Measurements from ENCODE around the gene EXOSC10. TPM values are rescaled to one million over a fixed set of nuclear protein-coding genes. Genes with fewer than 3 reads are reported as not detected.
"Not testable (repeated sequence)": the region's sequence is repeated elsewhere in the genome, so short reads cannot be mapped to it uniquely, and the experiment has no call there.

The EXOSC10 gene
- total RNA-seq, 1 experiment from 2014 or later, result 72.0 TPM

- H4K20me1 ChIP-seq (ENCODE audit: insufficient read depth, low read depth, low read length); H3K4me3 ChIP-seq (ENCODE audit: low read length); H2AFZ ChIP-seq (ENCODE audit: low read length); H3K27ac ChIP-seq (ENCODE audit: low read length); H3K9ac ChIP-seq (ENCODE audit: low read length); H3K9me2 ChIP-seq (replicated peaks; ENCODE audit: insufficient read depth, low read length); DNase-seq; H3K4me2 ChIP-seq (ENCODE audit: low read depth, low read length, poor library complexity, severe bottlenecking); H3K27me3 ChIP-seq (ENCODE audit: low read length); H3K9me3 ChIP-seq (ENCODE audit: low read length): not testable (repeated sequence)
- Histone ChIP-seq H3K79me2 (ENCODE audit: low read length) (peaks cover 17% of the 10 kb centered on the region), H3K36me3 (ENCODE audit: insufficient read depth, low read length) (peaks cover 21% of the 10 kb centered on the region), H3K4me1 (ENCODE audit: low read length) (peaks cover 19% of the 10 kb centered on the region)
These were observed 35.6 kb downstream of the EXOSC10 start for GRCh38 chr1:11063937-11064537.

GRCh38 chr1:11062965-11063401, 36.7 kb downstream of the EXOSC10 start:
- no peaks in the 10 kb centered on the region for H3K27me3 ChIP-seq (ENCODE audit: low read length)
- peaks cover 8% of the 10 kb centered on the region; the same call in 1 of the 2 replicates for H4K20me1 ChIP-seq (ENCODE audit: insufficient read depth, low read depth, low read length)
- H3K79me2 ChIP-seq (ENCODE audit: low read length), result peaks cover 25% of the 10 kb centered on the region
- DNase-seq, result no peak
- H3K9me3 ChIP-seq (ENCODE audit: low read length), result no peaks in the 10 kb centered on the region
- H3K9ac ChIP-seq (ENCODE audit: low read length), result no peak overlapping the region
- no peak overlapping the region for H3K4me3 ChIP-seq (ENCODE audit: low read length)
- no peak overlapping the region for H3K27ac ChIP-seq (ENCODE audit: low read length)
- H3K4me2 ChIP-seq (ENCODE audit: low read depth, low read length, poor library complexity, severe bottlenecking), result no peak overlapping the region
- no peaks in the 10 kb centered on the region for H3K9me2 ChIP-seq (replicated peaks; ENCODE audit: insufficient read depth, low read length)
- peaks cover 23% of the 10 kb centered on the region; the same call in 1 of the 2 replicates for H3K36me3 ChIP-seq (ENCODE audit: insufficient read depth, low read length)
- H3K4me1 ChIP-seq (ENCODE audit: low read length), result peaks cover 29% of the 10 kb centered on the region
- no peak overlapping the region for H2AFZ ChIP-seq (ENCODE audit: low read length)

GRCh38 chr1:11061652-11062365, 37.9 kb downstream of the EXOSC10 start:
- Histone ChIP-seq H3K27me3 (ENCODE audit: low read length) (no peaks in the 10 kb centered on the region), H3K4me3 (ENCODE audit: low read length) (no peak overlapping the region), H3K27ac (ENCODE audit: low read length) (peak overlapping the region; percentile 52), H3K4me2 (ENCODE audit: low read depth, low read length, poor library complexity, severe bottlenecking) (peak overlapping the region; percentile 97), H4K20me1 (ENCODE audit: insufficient read depth, low read depth, low read length) (peaks cover 8% of the 10 kb centered on the region; the same call in 1 of the 2 replicates), H3K36me3 (ENCODE audit: insufficient read depth, low read length) (peaks cover 24% of the 10 kb centered on the region; the same call in 1 of the 2 replicates), H3K9me2 (replicated peaks; ENCODE audit: insufficient read depth, low read length) (no peaks in the 10 kb centered on the region), H3K4me1 (ENCODE audit: low read length) (peaks cover 30% of the 10 kb centered on the region), H3K79me2 (ENCODE audit: low read length) (peaks cover 31% of the 10 kb centered on the region), H3K9me3 (ENCODE audit: low read length) (no peaks in the 10 kb centered on the region), H3K9ac (ENCODE audit: low read length) (peak overlapping the region; percentile 22; the same call in 1 of the 2 replicates), H2AFZ (ENCODE audit: low read length) (no peak overlapping the region)
- DNase-seq, result no peak

GRCh38 chr1:11059968-11060830, 39.5 kb downstream of the EXOSC10 start, which contains the start of gene SRM:
SRM (minus strand) TSS chr1:11060018; CDS start chr1:11059943, 75 bp downstream.
- no peaks in the 10 kb centered on the region for H3K27me3 ChIP-seq (ENCODE audit: low read length)
- H2AFZ ChIP-seq (ENCODE audit: low read length), result peak within 1 kb of the TSS; percentile 59; the same call in 1 of the 2 replicates
- H3K4me3 ChIP-seq (ENCODE audit: low read length), result peak within 1 kb of the TSS; percentile 97
- H4K20me1 ChIP-seq (ENCODE audit: insufficient read depth, low read depth, low read length), result peaks cover 15% of the 10 kb centered on the region; the same call in 1 of the 2 replicates
- no peaks in the 10 kb centered on the region for H3K9me2 ChIP-seq (replicated peaks; ENCODE audit: insufficient read depth, low read length)
- peak within 1 kb of the TSS; percentile 94 for H3K9ac ChIP-seq (ENCODE audit: low read length)
- DNase-seq, result peak; percentile 96
- peak within 1 kb of the TSS; percentile 73 for H3K27ac ChIP-seq (ENCODE audit: low read length)
- no peaks in the 10 kb centered on the region for H3K9me3 ChIP-seq (ENCODE audit: low read length)
- peaks cover 30% of the 10 kb centered on the region for H3K4me1 ChIP-seq (ENCODE audit: low read length)
- H3K79me2 ChIP-seq (ENCODE audit: low read length), result peaks cover 31% of the 10 kb centered on the region
- H3K36me3 ChIP-seq (ENCODE audit: insufficient read depth, low read length), result peaks cover 27% of the 10 kb centered on the region; the same call in 1 of the 2 replicates
- peak within 1 kb of the TSS; percentile 97 for H3K4me2 ChIP-seq (ENCODE audit: low read depth, low read length, poor library complexity, severe bottlenecking)

GRCh38 chr1:11059155-11059967, 40.3 kb downstream of the EXOSC10 start:
- DNase-seq, result peak; percentile 56
- H3K4me1 ChIP-seq (ENCODE audit: low read length), result peaks cover 31% of the 10 kb centered on the region

GRCh38 chr1:11058595-11059154, 41.0 kb downstream of the EXOSC10 start:
- Histone ChIP-seq H2AFZ (ENCODE audit: low read length) (no peak overlapping the region), H3K9me3 (ENCODE audit: low read length) (no peaks in the 10 kb centered on the region), H3K4me1 (ENCODE audit: low read length) (peaks cover 37% of the 10 kb centered on the region), H3K79me2 (ENCODE audit: low read length) (peaks cover 31% of the 10 kb centered on the region), H3K4me3 (ENCODE audit: low read length) (peak overlapping the region; percentile 97), H3K27me3 (ENCODE audit: low read length) (no peaks in the 10 kb centered on the region), H3K27ac (ENCODE audit: low read length) (peak overlapping the region; percentile 46; the same call in 1 of the 2 replicates), H3K9ac (ENCODE audit: low read length) (peak overlapping the region; percentile 94), H3K36me3 (ENCODE audit: insufficient read depth, low read length) (peaks cover 22% of the 10 kb centered on the region; the same call in 1 of the 2 replicates), H3K9me2 (replicated peaks; ENCODE audit: insufficient read depth, low read length) (no peaks in the 10 kb centered on the region), H4K20me1 (ENCODE audit: insufficient read depth, low read depth, low read length) (peaks cover 23% of the 10 kb centered on the region; the same call in 1 of the 2 replicates), H3K4me2 (ENCODE audit: low read depth, low read length, poor library complexity, severe bottlenecking) (peak overlapping the region; percentile 97)
- DNase-seq, result no peak

More at GRCh38 chr1:11059155-11059967, 40.3 kb downstream of the EXOSC10 start:
- peak overlapping the region; percentile 97 for H3K4me2 ChIP-seq (ENCODE audit: low read depth, low read length, poor library complexity, severe bottlenecking)
- no peaks in the 10 kb centered on the region for H3K9me3 ChIP-seq (ENCODE audit: low read length)
- H3K27ac ChIP-seq (ENCODE audit: low read length), result peak overlapping the region; percentile 46; the same call in 1 of the 2 replicates
- peak overlapping the region; percentile 97 for H3K4me3 ChIP-seq (ENCODE audit: low read length)
- no peak overlapping the region for H2AFZ ChIP-seq (ENCODE audit: low read length)
- H3K9ac ChIP-seq (ENCODE audit: low read length), result peak overlapping the region; percentile 94
- H3K79me2 ChIP-seq (ENCODE audit: low read length), result peaks cover 31% of the 10 kb centered on the region
- H4K20me1 ChIP-seq (ENCODE audit: insufficient read depth, low read depth, low read length), result peaks cover 18% of the 10 kb centered on the region; the same call in 1 of the 2 replicates
- no peaks in the 10 kb centered on the region for H3K27me3 ChIP-seq (ENCODE audit: low read length)
- H3K36me3 ChIP-seq (ENCODE audit: insufficient read depth, low read length), result peaks cover 22% of the 10 kb centered on the region; the same call in 1 of the 2 replicates
- no peaks in the 10 kb centered on the region for H3K9me2 ChIP-seq (replicated peaks; ENCODE audit: insufficient read depth, low read length)

DNA sequence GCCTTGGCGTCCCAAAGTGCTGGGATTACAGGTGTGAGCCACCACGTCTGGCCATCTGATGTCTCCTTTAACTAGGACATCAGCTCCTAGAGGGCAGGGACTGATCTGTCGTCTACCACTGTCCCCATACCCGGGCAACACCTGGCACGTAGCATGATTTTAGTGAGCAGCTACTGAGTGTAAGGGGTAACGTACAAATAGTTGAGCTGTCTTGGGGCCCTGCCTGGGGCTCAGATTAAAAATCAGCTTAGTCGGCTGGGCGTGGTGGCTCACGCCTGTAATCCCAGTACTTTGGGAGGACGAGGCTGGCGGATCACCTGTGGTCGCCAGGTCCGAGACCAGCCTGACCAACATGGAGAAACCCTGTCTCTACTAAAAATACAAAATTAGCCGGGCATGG, 41.6 kb downstream of the EXOSC10 start:
- peak overlapping the region; percentile 23 for H3K4me2 ChIP-seq (ENCODE audit: low read depth, low read length, poor library complexity, severe bottlenecking)
- H3K9me3 ChIP-seq (ENCODE audit: low read length), result no peaks in the 10 kb centered on the region
- no peak overlapping the region for H3K9ac ChIP-seq (ENCODE audit: low read length)
- H3K27ac ChIP-seq (ENCODE audit: low read length), result no peak overlapping the region
- H3K4me1 ChIP-seq (ENCODE audit: low read length), result peaks cover 43% of the 10 kb centered on the region
- H2AFZ ChIP-seq (ENCODE audit: low read length), result no peak overlapping the region
- H3K4me3 ChIP-seq (ENCODE audit: low read length), result peak overlapping the region; percentile 97; the same call in 1 of the 2 replicates
- H3K79me2 ChIP-seq (ENCODE audit: low read length), result peaks cover 31% of the 10 kb centered on the region
- no peaks in the 10 kb centered on the region for H3K27me3 ChIP-seq (ENCODE audit: low read length)
- no peaks in the 10 kb centered on the region for H3K9me2 ChIP-seq (replicated peaks; ENCODE audit: insufficient read depth, low read length)
- DNase-seq, result no peak
- peaks cover 23% of the 10 kb centered on the region; the same call in 1 of the 2 replicates for H4K20me1 ChIP-seq (ENCODE audit: insufficient read depth, low read depth, low read length)
- peaks cover 22% of the 10 kb centered on the region; the same call in 1 of the 2 replicates for H3K36me3 ChIP-seq (ENCODE audit: insufficient read depth, low read length)

All from Karpas-422 (cell line).